ENCODE data around the gene UROD.
"Not testable (repeated sequence)": the region's sequence is repeated elsewhere in the genome, so short reads cannot be mapped to it uniquely, and the experiment has no call there.

UROD gene

DNA sequence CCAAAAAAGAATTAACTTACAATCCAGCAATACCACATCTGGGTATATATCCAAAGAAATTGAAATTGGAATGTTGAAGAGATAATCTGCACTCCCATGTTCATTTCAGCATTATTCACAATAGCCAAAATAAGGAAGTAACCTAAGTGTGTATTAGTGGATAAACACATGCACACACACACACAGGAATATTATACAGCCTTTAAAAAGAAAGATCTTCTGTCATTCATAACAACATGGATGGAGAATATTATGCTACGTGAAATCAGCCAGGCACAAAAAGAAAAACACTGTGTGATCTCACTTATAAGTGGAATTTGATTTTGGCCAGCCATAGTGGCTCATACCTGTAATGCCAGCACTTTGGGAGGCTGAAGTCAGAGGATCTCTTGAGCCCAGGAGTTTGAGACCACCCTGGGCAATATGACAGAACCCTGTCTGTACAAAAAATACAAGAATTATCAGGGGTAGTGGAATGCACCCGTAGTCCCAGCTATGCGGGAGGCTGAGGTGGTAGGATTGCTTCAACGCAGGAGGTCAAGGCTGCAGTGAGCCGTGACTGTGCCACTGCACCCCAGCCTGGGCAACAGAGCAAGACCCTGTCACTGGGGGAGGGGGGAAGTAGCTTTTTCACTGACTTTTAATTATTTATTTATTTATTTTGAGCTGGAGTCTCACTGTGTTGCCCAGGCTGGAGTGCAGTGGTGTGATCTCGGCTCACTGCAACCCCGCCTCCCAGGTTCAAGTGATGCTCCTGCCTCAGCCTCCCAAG is 16.4 kb upstream of the UROD start:
- Histone ChIP-seq H2AFZ (ENCODE audit: low read length, unreplicated experiment) (no peak overlapping the region), H3K4me3 (ENCODE audit: low read depth, low read length) (no peak overlapping the region), H3K27ac (ENCODE audit: low read depth, low read length) (no peak overlapping the region), H3K79me2 (ENCODE audit: control insufficient read depth, insufficient read depth, low read length, unreplicated experiment) (no peaks in the 10 kb centered on the region), H3K27me3 (ENCODE audit: insufficient read depth, low read length) (no peaks in the 10 kb centered on the region), H3K36me3 (ENCODE audit: insufficient read depth, low read length) (no peaks in the 10 kb centered on the region), H3K4me1 (ENCODE audit: control insufficient read depth, insufficient read depth, low read length, unreplicated experiment) (no peaks in the 10 kb centered on the region)

DNA sequence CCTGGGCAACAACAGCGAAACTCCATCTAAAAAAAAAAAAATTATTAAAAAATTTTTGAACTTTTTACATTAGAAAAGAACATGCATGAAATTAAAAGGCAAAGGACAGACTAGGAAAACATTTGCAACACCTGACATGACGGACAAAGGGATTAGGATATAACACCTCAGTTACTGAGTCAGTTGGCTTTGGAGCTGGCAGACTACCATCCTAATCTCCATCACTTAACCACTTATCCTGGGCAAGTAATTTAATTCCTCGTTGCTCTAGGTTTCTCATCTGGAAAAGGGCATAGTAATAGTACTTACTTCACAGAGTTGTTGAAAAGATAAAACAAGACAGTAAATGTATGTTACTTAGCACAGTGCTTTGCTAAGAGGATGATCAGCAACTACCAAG is 12.8 kb upstream of the UROD start:
- Histone ChIP-seq H3K27me3 (ENCODE audit: insufficient read depth, low read length) (no peaks in the 10 kb centered on the region), H3K79me2 (ENCODE audit: control insufficient read depth, insufficient read depth, low read length, unreplicated experiment) (no peaks in the 10 kb centered on the region), H2AFZ (ENCODE audit: low read length, unreplicated experiment) (no peak overlapping the region), H3K27ac (ENCODE audit: low read depth, low read length) (no peak overlapping the region), H3K36me3 (ENCODE audit: insufficient read depth, low read length) (peaks cover 15% of the 10 kb centered on the region; the same call in 1 of the 2 replicates), H3K4me3 (ENCODE audit: low read depth, low read length) (no peak overlapping the region), H3K4me1 (ENCODE audit: control insufficient read depth, insufficient read depth, low read length, unreplicated experiment) (no peaks in the 10 kb centered on the region)

GRCh38 chr1:45001011-45001481 is 11.0 kb upstream of the UROD start:
- peaks cover 15% of the 10 kb centered on the region; the same call in 1 of the 2 replicates for H3K36me3 ChIP-seq (ENCODE audit: insufficient read depth, low read length)
- H3K27me3 ChIP-seq (ENCODE audit: insufficient read depth, low read length), result no peaks in the 10 kb centered on the region
- H3K79me2 ChIP-seq (ENCODE audit: control insufficient read depth, insufficient read depth, low read length, unreplicated experiment), result no peaks in the 10 kb centered on the region
- H3K4me3 ChIP-seq (ENCODE audit: low read depth, low read length), result no peak overlapping the region
- H2AFZ ChIP-seq (ENCODE audit: low read length, unreplicated experiment), result no peak overlapping the region
- no peaks in the 10 kb centered on the region for H3K4me1 ChIP-seq (ENCODE audit: control insufficient read depth, insufficient read depth, low read length, unreplicated experiment)
- H3K27ac ChIP-seq (ENCODE audit: low read depth, low read length), result no peak overlapping the region

- H2AFZ ChIP-seq (ENCODE audit: low read length, unreplicated experiment); H3K27ac ChIP-seq (ENCODE audit: low read depth, low read length); H3K79me2 ChIP-seq (ENCODE audit: control insufficient read depth, insufficient read depth, low read length, unreplicated experiment); H3K27me3 ChIP-seq (ENCODE audit: insufficient read depth, low read length); H3K4me1 ChIP-seq (ENCODE audit: control insufficient read depth, insufficient read depth, low read length, unreplicated experiment); H3K4me3 ChIP-seq (ENCODE audit: low read depth, low read length): not testable (repeated sequence)
- peaks cover 15% of the 10 kb centered on the region; the same call in 1 of the 2 replicates for H3K36me3 ChIP-seq (ENCODE audit: insufficient read depth, low read length)
These were observed 10.5 kb upstream of the UROD start for GRCh38 chr1:45001576-45001975.

GRCh38 chr1:45002650-45003645 is 9.1 kb upstream of the UROD start:
- no peak overlapping the region for H3K4me3 ChIP-seq (ENCODE audit: low read depth, low read length)
- no peak overlapping the region for H2AFZ ChIP-seq (ENCODE audit: low read length, unreplicated experiment)
- H3K4me1 ChIP-seq (ENCODE audit: control insufficient read depth, insufficient read depth, low read length, unreplicated experiment), result no peaks in the 10 kb centered on the region
- H3K27me3 ChIP-seq (ENCODE audit: insufficient read depth, low read length), result no peaks in the 10 kb centered on the region
- no peak overlapping the region for H3K27ac ChIP-seq (ENCODE audit: low read depth, low read length)
- peaks cover 15% of the 10 kb centered on the region; the same call in 1 of the 2 replicates for H3K36me3 ChIP-seq (ENCODE audit: insufficient read depth, low read length)
- no peaks in the 10 kb centered on the region for H3K79me2 ChIP-seq (ENCODE audit: control insufficient read depth, insufficient read depth, low read length, unreplicated experiment)

DNA sequence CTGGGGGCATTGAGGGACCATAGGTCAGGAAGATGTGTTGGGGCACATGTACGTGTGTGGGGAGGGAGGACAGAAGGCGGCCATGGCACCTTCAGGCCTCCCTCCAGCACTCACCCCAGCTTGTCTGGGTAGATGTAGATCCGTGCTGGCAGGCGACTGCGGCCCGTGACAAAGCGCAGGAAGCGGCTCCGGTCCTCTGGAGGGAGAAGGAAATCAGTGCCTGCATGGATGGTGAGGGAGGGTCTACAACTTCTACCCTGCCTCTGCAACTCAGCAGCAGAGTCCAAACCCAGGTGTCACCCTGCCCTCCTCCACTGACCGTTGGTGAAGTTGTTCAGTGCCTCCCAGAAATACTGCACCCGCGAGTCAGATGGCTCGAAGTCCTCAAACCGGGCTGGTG is 8.3 kb upstream of the UROD start:
- no peaks in the 10 kb centered on the region for H3K79me2 ChIP-seq (ENCODE audit: control insufficient read depth, insufficient read depth, low read length, unreplicated experiment)
- H3K27ac ChIP-seq (ENCODE audit: low read depth, low read length), result no peak overlapping the region
- no peaks in the 10 kb centered on the region for H3K4me1 ChIP-seq (ENCODE audit: control insufficient read depth, insufficient read depth, low read length, unreplicated experiment)
- H2AFZ ChIP-seq (ENCODE audit: low read length, unreplicated experiment), result no peak overlapping the region
- H3K36me3 ChIP-seq (ENCODE audit: insufficient read depth, low read length), result peaks cover 15% of the 10 kb centered on the region; the same call in 1 of the 2 replicates
- no peak overlapping the region for H3K4me3 ChIP-seq (ENCODE audit: low read depth, low read length)
- H3K27me3 ChIP-seq (ENCODE audit: insufficient read depth, low read length), result no peaks in the 10 kb centered on the region

DNA sequence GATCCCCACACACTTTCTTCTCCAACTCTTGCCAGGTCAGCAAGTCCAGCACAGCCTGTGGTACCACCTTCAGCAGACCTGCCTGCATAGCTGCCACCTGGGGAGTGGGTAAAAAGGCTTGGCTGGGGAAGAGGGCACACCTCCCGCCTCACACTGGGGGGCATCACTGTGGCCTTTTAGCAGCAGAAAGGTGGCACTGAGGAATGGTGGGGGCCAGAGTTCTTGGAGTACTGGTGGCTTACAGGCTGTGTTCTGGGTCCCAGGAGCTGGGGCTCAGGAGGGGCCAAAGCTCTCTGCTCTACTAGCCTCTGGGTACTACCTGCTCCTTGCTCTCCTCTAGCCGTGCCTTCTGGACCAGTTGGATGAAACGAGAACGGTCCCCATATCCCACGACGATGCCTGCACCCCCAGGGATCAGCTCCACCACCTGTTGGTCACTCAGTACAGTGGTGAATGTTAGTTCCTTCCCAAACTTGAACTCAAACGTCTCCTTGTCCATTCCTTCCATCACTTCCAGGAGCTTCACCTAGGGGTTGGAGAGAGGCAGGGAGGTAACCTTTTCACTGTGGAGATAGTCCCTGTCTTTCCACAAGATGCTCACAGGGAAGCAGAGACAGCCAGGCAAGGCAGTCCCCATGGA is 7.7 kb upstream of the UROD start:
- H3K4me3 ChIP-seq (ENCODE audit: low read depth, low read length), result no peak overlapping the region
- no peak overlapping the region for H2AFZ ChIP-seq (ENCODE audit: low read length, unreplicated experiment)
- no peaks in the 10 kb centered on the region for H3K79me2 ChIP-seq (ENCODE audit: control insufficient read depth, insufficient read depth, low read length, unreplicated experiment)
- no peaks in the 10 kb centered on the region for H3K27me3 ChIP-seq (ENCODE audit: insufficient read depth, low read length)
- peaks cover 15% of the 10 kb centered on the region; the same call in 1 of the 2 replicates for H3K36me3 ChIP-seq (ENCODE audit: insufficient read depth, low read length)
- no peak overlapping the region for H3K27ac ChIP-seq (ENCODE audit: low read depth, low read length)
- no peaks in the 10 kb centered on the region for H3K4me1 ChIP-seq (ENCODE audit: control insufficient read depth, insufficient read depth, low read length, unreplicated experiment)

DNA sequence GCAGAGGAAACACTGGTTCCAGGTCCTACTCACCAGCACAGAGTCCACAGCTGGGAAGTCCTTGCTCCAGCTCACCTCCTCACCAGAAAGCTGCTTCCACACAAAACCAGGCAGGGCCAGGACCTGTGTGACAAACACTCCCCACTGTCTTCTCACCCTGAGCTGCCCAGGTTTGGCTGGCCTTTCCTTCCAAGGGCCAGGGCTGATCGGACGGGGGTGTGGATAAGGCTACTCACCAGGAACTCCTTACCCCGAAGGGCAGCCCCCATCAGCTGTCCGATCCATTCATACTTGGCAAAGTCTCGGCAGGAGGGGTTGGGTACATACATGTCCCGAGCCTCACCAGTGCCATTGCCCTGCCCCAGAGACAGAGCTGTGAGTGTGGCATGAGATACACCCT is 6.3 kb upstream of the UROD start:
- H3K27me3 ChIP-seq (ENCODE audit: insufficient read depth, low read length), result no peaks in the 10 kb centered on the region
- no peak overlapping the region for H3K4me3 ChIP-seq (ENCODE audit: low read depth, low read length)
- no peak overlapping the region for H2AFZ ChIP-seq (ENCODE audit: low read length, unreplicated experiment)
- H3K27ac ChIP-seq (ENCODE audit: low read depth, low read length), result no peak overlapping the region
- H3K36me3 ChIP-seq (ENCODE audit: insufficient read depth, low read length), result peaks cover 15% of the 10 kb centered on the region; the same call in 1 of the 2 replicates
- H3K4me1 ChIP-seq (ENCODE audit: control insufficient read depth, insufficient read depth, low read length, unreplicated experiment), result no peaks in the 10 kb centered on the region
- peaks cover 10% of the 10 kb centered on the region for H3K79me2 ChIP-seq (ENCODE audit: control insufficient read depth, insufficient read depth, low read length, unreplicated experiment)

DNA sequence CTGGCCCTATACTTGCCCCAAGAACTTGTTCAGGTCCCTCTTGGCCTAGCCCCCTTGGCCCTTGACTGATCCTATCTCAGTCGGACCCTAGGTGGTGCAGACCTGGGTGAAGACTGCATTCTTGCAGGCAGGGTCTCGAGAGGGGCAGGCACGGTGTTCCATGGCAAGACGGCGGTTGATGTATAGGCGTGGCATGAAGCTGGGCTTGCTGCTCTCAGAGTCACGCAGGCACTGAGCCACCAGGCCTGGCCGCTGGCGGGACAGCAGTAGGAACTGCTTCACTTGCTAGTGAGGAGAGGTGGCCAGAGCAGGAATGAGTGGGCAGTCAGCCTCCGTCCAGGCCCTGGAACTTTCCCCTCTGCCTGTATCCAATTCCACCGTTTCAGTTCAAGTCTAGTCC is 4.7 kb upstream of the UROD start:
- H3K4me1 ChIP-seq (ENCODE audit: control insufficient read depth, insufficient read depth, low read length, unreplicated experiment), result peaks cover 6% of the 10 kb centered on the region
- no peak overlapping the region for H2AFZ ChIP-seq (ENCODE audit: low read length, unreplicated experiment)
- peaks cover 12% of the 10 kb centered on the region for H3K79me2 ChIP-seq (ENCODE audit: control insufficient read depth, insufficient read depth, low read length, unreplicated experiment)
- H3K27ac ChIP-seq (ENCODE audit: low read depth, low read length), result no peak overlapping the region
- peaks cover 11% of the 10 kb centered on the region; the same call in 1 of the 2 replicates for H3K36me3 ChIP-seq (ENCODE audit: insufficient read depth, low read length)
- H3K4me3 ChIP-seq (ENCODE audit: low read depth, low read length), result no peak overlapping the region
- H3K27me3 ChIP-seq (ENCODE audit: insufficient read depth, low read length), result no peaks in the 10 kb centered on the region

GRCh38 chr1:45008076-45008475 is 4.0 kb upstream of the UROD start:
- Histone ChIP-seq H3K79me2 (ENCODE audit: control insufficient read depth, insufficient read depth, low read length, unreplicated experiment) (peaks cover 18% of the 10 kb centered on the region), H3K27me3 (ENCODE audit: insufficient read depth, low read length) (no peaks in the 10 kb centered on the region), H3K27ac (ENCODE audit: low read depth, low read length) (no peak overlapping the region), H3K4me3 (ENCODE audit: low read depth, low read length) (no peak overlapping the region), H3K36me3 (ENCODE audit: insufficient read depth, low read length) (peaks cover 6% of the 10 kb centered on the region; the same call in 1 of the 2 replicates), H3K4me1 (ENCODE audit: control insufficient read depth, insufficient read depth, low read length, unreplicated experiment) (peaks cover 6% of the 10 kb centered on the region), H2AFZ (ENCODE audit: low read length, unreplicated experiment) (no peak overlapping the region)

Measured in ACC112 (cell line).